ENCODE results near the gene CFAP54.
A peak's percentile ranks its signal among the peaks of the same experiment; 100 is the strongest.
"Not testable (repeated sequence)": the region's sequence is repeated elsewhere in the genome, so short reads cannot be mapped to it uniquely, and the experiment has no call there.

CFAP54 gene

DNA sequence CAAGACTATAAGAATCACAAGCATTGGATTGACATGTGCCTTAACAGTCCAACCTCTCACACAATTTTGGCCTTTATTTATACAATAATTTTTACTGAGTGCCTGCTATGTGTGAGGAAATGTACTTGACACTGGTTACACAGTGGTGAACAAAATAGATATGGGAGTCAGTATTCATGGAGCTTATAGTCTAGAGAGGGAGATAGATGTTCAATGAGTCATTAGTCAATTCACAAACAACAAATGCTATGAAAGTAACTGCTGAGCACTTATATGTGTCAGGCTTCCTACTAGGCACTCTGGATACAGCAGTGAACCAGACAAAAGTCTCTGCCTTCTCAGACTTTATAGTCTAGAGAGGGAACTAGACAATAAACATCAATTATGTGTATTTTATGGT, 3.7 kb downstream of the CFAP54 start:
- H3K27ac ChIP-seq: no peak overlapping the region
- POLR2A ChIA-PET (ENCODE audit: low non-redundant PET): no interaction called here
- TF ChIP-seq, protein P1, sequence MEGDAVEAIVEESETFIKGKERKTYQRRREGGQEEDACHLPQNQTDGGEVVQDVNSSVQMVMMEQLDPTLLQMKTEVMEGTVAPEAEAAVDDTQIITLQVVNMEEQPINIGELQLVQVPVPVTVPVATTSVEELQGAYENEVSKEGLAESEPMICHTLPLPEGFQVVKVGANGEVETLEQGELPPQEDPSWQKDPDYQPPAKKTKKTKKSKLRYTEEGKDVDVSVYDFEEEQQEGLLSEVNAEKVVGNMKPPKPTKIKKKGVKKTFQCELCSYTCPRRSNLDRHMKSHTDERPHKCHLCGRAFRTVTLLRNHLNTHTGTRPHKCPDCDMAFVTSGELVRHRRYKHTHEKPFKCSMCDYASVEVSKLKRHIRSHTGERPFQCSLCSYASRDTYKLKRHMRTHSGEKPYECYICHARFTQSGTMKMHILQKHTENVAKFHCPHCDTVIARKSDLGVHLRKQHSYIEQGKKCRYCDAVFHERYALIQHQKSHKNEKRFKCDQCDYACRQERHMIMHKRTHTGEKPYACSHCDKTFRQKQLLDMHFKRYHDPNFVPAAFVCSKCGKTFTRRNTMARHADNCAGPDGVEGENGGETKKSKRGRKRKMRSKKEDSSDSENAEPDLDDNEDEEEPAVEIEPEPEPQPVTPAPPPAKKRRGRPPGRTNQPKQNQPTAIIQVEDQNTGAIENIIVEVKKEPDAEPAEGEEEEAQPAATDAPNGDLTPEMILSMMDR (conservative IDR thresholded peaks at IDR 0.05; ENCODE audit: low read depth): no peak
- DNase-seq (ENCODE audit: low spot score): no peak
- CTCF ChIA-PET: interaction anchor here (1.0 kb wide), 1 partner anchor 24 kb away, joined by 3 read pairs; no protein-coding TSS in a partner anchor

DNA sequence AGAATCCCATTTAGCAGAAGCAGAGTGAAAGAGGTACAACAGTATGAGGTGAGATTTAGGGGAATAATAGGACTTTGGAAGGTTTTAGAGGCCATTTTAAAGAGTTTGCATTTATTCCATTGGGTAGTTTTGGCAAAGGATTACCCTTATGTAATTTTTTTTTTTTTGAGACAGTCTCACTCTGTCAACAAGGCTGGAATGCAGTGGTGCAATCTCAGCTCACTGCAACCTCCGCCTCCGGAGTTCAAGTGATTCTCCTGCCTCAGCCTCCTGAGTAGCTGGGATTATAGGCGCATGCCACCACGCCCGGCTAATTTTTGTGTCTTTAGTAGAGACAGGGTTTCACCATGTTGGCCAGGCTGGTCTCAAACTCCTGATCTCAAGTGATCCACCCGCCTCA, 4.8 kb downstream of the CFAP54 start:
- CTCF ChIA-PET: interaction anchor here (0.6 to 0.7 kb wide), 2 partner anchors 166 to 433 kb away, joined by 3 to 4 read pairs; no protein-coding TSS in a partner anchor
- POLR2A ChIA-PET (ENCODE audit: low non-redundant PET); DNase-seq (ENCODE audit: low spot score); H3K27ac ChIP-seq: not testable (repeated sequence)

DNA sequence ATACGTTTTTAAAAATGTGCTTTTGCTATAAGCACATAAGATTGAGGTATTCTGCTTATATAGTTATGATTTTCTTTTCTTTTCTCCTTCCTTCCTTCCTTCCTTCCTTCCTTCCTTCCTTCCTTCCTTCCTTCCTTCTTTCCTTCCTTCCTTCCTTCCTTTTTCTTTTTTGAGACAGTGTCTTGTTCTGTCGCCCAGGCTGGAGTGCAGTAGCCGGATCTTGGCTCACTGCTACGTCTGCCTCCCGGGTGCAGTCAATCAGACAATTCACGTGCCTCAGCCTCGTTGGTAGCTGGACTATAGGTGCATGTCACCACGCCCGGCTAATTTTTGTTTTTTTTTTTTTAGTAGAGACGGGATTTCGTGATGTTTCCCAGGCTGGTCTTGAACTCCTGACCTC, 5.8 kb downstream of the CFAP54 start:
- TF ChIP-seq, protein P1 (conservative IDR thresholded peaks at IDR 0.05; ENCODE audit: low read depth): no peak
- no peak overlapping the region for H3K27ac ChIP-seq
- ChIA-PET POLR2A (ENCODE audit: low non-redundant PET) (no interaction called here), CTCF (no interaction called here)
- no peak for DNase-seq (ENCODE audit: low spot score)

DNA sequence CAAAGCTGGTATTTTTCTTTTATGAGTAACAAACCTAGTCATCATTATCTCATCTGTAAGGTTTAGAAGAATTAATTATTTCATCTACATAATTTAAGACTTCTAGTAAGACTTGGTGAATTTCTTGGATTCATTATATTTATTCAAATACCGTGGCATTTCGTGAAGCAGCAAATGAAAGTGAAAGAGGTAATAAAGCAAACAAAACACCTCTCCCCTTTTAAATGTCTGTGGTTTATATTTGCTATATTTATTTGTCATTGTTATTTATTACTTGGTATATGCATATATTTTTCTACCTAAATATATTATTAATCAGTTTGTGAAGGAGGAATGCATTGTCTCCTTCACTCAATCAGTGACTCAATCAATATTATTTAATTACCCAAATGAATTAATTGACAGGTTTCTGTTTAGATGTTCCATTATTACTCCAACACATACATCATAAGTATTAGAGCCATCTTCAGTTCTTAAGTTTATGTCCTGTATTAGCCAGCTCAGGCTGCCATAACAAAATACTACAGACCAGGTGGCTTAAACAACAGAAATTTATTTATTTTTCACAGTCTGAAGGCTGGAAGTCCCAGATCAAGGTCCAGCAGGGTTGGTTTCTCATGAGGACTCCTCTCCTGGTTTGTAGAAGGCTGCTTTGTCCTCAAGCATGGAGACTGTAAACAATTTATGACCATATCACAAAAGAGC, 6.6 kb downstream of the CFAP54 start:
- ChIA-PET POLR2A (ENCODE audit: low non-redundant PET) (no interaction called here), CTCF (interaction anchor here (0.6 kb wide), 1 partner anchor 12 kb away, joined by 3 read pairs; no protein-coding TSS in a partner anchor)
- no peak for DNase-seq (ENCODE audit: low spot score)
- no peak overlapping the region for H3K27ac ChIP-seq
- TF ChIP-seq, protein P1 (conservative IDR thresholded peaks at IDR 0.05; ENCODE audit: low read depth): no peak

DNA sequence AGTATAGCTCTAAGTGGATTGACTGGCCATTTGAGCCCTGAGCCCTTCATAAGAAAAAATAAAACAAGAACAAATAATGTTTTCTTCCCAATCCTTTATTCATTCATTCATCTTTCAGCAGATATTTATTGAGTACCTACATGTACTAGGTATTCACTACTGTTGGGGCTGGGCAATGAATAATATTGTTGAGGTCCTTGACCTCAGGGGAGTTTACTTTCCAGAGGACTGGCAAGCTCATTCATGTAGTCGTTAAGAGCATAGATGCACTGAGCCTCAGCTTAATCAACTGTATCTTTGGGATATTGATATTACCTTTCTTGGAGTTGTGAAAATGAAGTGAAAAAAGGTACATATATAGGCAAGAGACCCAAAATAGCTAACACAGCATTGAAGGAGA, 7.6 kb downstream of the CFAP54 start:
- POLR2A ChIA-PET (ENCODE audit: low non-redundant PET): no interaction called here
- CTCF ChIA-PET: no interaction called here
- TF ChIP-seq, protein P1 (conservative IDR thresholded peaks at IDR 0.05; ENCODE audit: low read depth): no peak
- no peak for DNase-seq (ENCODE audit: low spot score)
- no peak overlapping the region for H3K27ac ChIP-seq

DNA sequence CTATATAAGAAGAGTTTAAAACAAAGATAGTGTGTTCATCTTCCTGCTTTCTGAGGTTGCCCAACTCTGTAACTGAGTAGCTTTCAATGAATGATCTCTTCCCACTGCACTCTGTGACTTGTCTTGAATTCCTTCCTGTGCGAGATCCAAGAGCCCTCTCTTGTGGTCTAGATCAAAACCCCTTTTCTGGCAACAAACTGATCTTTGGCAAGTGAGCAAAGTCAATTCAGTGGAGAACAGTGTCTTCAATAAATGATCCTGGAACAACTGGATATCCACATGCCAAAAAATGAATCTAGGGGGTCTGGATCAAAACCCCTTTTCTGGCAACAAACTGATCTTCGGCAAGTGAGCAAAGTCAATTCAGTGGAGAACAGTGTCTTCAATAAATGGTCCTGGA, 8.5 kb downstream of the CFAP54 start:
- TF ChIP-seq, protein P1 (conservative IDR thresholded peaks at IDR 0.05; ENCODE audit: low read depth): no peak
- CTCF ChIA-PET: no interaction called here
- POLR2A ChIA-PET (ENCODE audit: low non-redundant PET): no interaction called here
- no peak overlapping the region for H3K27ac ChIP-seq
- DNase-seq (ENCODE audit: low spot score): no peak

DNA sequence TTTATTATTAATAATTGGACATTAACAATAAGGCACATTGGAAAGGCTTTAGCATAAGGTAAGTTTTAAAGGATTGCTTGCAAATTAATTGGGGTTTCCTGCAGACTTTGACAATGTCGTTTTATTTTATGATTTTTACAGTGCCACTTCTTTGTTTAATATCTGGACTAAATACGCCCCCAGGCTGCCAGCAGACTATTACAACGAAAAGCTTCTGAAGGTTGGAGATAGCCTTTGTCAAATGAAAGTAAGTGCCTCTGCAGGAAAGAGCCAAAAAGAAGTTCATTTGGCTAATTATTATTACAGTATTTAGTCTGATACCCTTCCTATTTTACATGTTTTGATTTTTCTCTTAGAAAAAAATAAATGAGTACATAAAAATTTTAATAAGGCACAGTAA, 11.3 kb downstream of the CFAP54 start:
- CTCF ChIA-PET: interaction anchor here (1.2 kb wide), 1 partner anchor 11 kb away, joined by 3 read pairs; the partner anchor contains the start of gene CFAP54
- TF ChIP-seq, protein P1 (conservative IDR thresholded peaks at IDR 0.05; ENCODE audit: low read depth): no peak
- POLR2A ChIA-PET (ENCODE audit: low non-redundant PET): interaction anchor here (0.6 kb wide), 1 partner anchor 285 kb away, joined by 6 read pairs; no protein-coding TSS in a partner anchor
- H3K27ac ChIP-seq: peak overlapping the region; percentile 83
- DNase-seq (ENCODE audit: low spot score): no peak
